HG02981 (cell line): Measurements from ENCODE around the gene SARNP.
A peak's percentile ranks its signal among the peaks of the same experiment; 100 is the strongest.

Experiments used
- ATAC-seq: cut with Tn5 transposase; IDR thresholded peaks from one replicate; pipeline ENCODE4 v1.9.1; 2021; ENCODE audit warnings: mild to moderate bottlenecking, moderate library complexity; ENCODE audit not compliant: unreplicated experiment

SARNP gene

GRCh38 chr12:55726971-55727370, 90.6 kb downstream of the SARNP start:
- no peak for ATAC-seq

- no peak for ATAC-seq
These were observed 92.0 kb downstream of the SARNP start for GRCh38 chr12:55725556-55725955.

- no peak for ATAC-seq
These were observed 92.6 kb downstream of the SARNP start for GRCh38 chr12:55724940-55725309.

- no peak for ATAC-seq
These were observed 93.1 kb downstream of the SARNP start for GRCh38 chr12:55724226-55724939.

GRCh38 chr12:55723516-55724225, 93.9 kb downstream of the SARNP start:
- no peak for ATAC-seq

- ATAC-seq: no peak
These were observed 94.6 kb downstream of the SARNP start for GRCh38 chr12:55722948-55723347.

- ATAC-seq: no peak
These were observed 95.8 kb downstream of the SARNP start for GRCh38 chr12:55721601-55722213.

- no peak for ATAC-seq
These were observed 96.6 kb downstream of the SARNP start for GRCh38 chr12:55720894-55721444.

GRCh38 chr12:55720071-55720564, 97.4 kb downstream of the SARNP start, which contains the start of gene RDH5:
RDH5 (plus strand) TSS chr12:55720393; CDS start chr12:55721185, 792 bp downstream.
- ATAC-seq: no peak

- ATAC-seq: no peak
These were observed 98.2 kb downstream of the SARNP start for GRCh38 chr12:55719371-55719770.

GRCh38 chr12:55718624-55719275, 98.8 kb downstream of the SARNP start:
- no peak for ATAC-seq

GRCh38 chr12:55718015-55718414, 99.5 kb downstream of the SARNP start:
- ATAC-seq: no peak

GRCh38 chr12:55717011-55718007, 100.2 kb downstream of the SARNP start:
- ATAC-seq: no peak

GRCh38 chr12:55716582-55716957, 101.0 kb downstream of the SARNP start:
- ATAC-seq: no peak

GRCh38 chr12:55715833-55716581, 101.5 kb downstream of the SARNP start, which contains the start of gene BLOC1S1:
BLOC1S1 (plus strand) TSS chr12:55716046; CDS start chr12:55716052, 6 bp downstream.
- peak; percentile 88 for ATAC-seq

GRCh38 chr12:55715169-55715764, 102.3 kb downstream of the SARNP start:
- ATAC-seq: no peak

GRCh38 chr12:55713721-55714120, 103.8 kb downstream of the SARNP start:
- no peak for ATAC-seq

GRCh38 chr12:55712700-55713415, 104.7 kb downstream of the SARNP start:
- no peak for ATAC-seq
